ENCODE data around the gene TSSK2.
"Not testable (repeated sequence)": the region's sequence is repeated elsewhere in the genome, so short reads cannot be mapped to it uniquely, and the experiment has no call there.

TSSK2 gene

GRCh38 chr22:19146215-19146968, 15.3 kb downstream of the TSSK2 start:
- no peak for DNase-seq

GRCh38 chr22:19147195-19147780, 16.2 kb downstream of the TSSK2 start:
- DNase-seq: no peak

GRCh38 chr22:19148417-19149046, 17.4 kb downstream of the TSSK2 start:
- DNase-seq: no peak

- DNase-seq: no peak
Observed at GRCh38 chr22:19149047-19149883, 18.2 kb downstream of the TSSK2 start.

- DNase-seq: no peak
Observed at GRCh38 chr22:19149991-19150390, 18.9 kb downstream of the TSSK2 start, which contains the start of gene GSC2. TSS of gene GSC2 (minus strand) at chr22:19150292. CDS start at chr22:19150283, 9 bp downstream.

- DNase-seq: no peak
Observed at GRCh38 chr22:19150482-19151328, 19.6 kb downstream of the TSSK2 start.

- no peak for DNase-seq
Observed at GRCh38 chr22:19151329-19152191, 20.5 kb downstream of the TSSK2 start.

- DNase-seq: no peak
Observed at GRCh38 chr22:19152942-19153883, 22.1 kb downstream of the TSSK2 start.

- not testable (repeated sequence) for DNase-seq
Observed at GRCh38 chr22:19156109-19156508, 25.0 kb downstream of the TSSK2 start.

- not testable (repeated sequence) for DNase-seq
Observed at GRCh38 chr22:19158649-19159048, 27.5 kb downstream of the TSSK2 start.

GRCh38 chr22:19164425-19164824, 33.3 kb downstream of the TSSK2 start:
- no peak for DNase-seq

GRCh38 chr22:19166421-19166820, 35.3 kb downstream of the TSSK2 start:
- no peak for DNase-seq

- DNase-seq: no peak
Observed at GRCh38 chr22:19167106-19167869, 36.2 kb downstream of the TSSK2 start.

- no peak for DNase-seq
Observed at GRCh38 chr22:19168088-19168890, 37.2 kb downstream of the TSSK2 start.

GRCh38 chr22:19169002-19169946, 38.2 kb downstream of the TSSK2 start:
- no peak for DNase-seq

- no peak for DNase-seq
Observed at GRCh38 chr22:19169947-19170318, 38.8 kb downstream of the TSSK2 start.
